ENCODE measurements around the gene FAM20C. TPM values are rescaled to one million over a fixed set of nuclear protein-coding genes. Genes with fewer than 3 reads are reported as not detected.

The FAM20C gene
- total RNA-seq, 1 donor from 2014 or later: 11.8 TPM

DNA sequence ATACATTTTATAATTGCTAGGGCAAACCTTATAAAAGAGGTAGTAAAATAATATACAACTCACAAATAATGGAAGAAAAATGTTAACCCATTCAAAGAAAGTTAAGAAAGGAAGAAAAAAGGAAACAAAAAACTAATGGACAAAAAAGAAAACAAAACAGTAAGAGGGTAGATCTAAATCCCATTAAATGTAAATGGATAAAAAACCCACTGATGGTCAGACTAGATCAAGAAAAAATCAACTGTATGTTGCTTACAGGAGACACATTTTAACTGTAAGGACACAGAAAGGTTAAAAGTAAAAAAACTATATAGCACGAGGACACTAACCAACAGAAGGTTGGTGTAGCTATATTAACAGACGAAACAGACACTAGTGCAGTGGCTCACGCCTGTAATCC, 115.6 kb downstream of the FAM20C start:
- no peak for DNase-seq

DNA sequence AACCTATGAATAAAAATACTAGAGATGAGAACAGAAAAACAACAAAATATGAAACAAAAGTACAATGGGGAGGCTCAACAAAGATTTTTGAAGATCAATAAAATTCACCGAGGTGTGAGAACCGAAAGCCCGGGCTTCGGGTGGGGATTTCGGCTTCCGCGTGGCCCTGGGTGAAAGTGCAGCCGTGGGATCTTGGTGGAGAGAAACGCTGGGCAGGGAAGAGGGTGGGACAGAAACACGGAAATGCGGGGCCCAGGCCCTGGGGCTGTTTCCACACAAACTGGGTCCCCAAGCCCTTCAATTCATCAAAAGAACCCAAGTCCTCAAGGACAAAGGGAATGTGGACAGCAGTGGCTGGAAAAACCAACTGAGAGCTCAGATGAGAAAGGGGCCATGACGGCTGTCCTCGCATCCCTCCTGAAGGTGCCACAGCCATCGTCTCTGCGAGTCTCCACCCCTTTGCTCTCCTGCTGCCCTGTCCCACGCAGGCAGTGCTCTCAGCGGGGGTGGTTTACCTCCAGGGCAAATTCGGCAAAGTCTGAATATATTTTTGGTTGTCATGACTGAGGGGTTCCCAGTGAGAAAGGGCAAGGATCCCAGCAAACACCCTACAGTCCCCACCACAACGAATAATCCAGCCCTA, 117.3 kb downstream of the FAM20C start:
- DNase-seq: no peak

Other genes with a start within 250 kb of the FAM20C start
- gene FOXL3, start 97.6 kb downstream of the FAM20C start, total RNA-seq: not detected